H1 (cell line): Measurements from ENCODE around the gene ABCC6. TPM values are rescaled to one million over a fixed set of nuclear protein-coding genes. Genes with fewer than 3 reads are reported as not detected.

ENCODE experiments used
- CTCF ChIA-PET: fragments of 300-600 bp; sonication (Branson Sonifier 250); formaldehyde crosslinking; loops from one replicate; lab custom pipeline; 2021; ENCODE audit not compliant: partially characterized antibody; lab: Charles Lee
- POLR2A ChIA-PET: fragments of 300-600 bp; sonication (Branson Sonifier 250); formaldehyde crosslinking; loops from one replicate; lab custom pipeline; 2021; ENCODE audit warnings: inconsistent platforms; ENCODE audit not compliant: partially characterized antibody; lab: Charles Lee
- DNase-seq, 2 experiments: peaks; one replicate each; pipeline versions ENCODE4 v3.0.0 to v3.0.0-alpha.2; 2010 to 2022; ENCODE audit warnings: low spot score in 2 of 2, low read depth in 1 of 2, mixed read lengths in 1 of 2
- FAIRE-seq: peaks from 2 replicates; lab custom pipeline; 2011; peaks lifted over from hg19 to GRCh38; lab: Jason Lieb, UNC
- H2AFZ ChIP-seq: 2 replicates; pipeline ENCODE4 v1.8.1; 2012; ENCODE audit warnings: low read length, inconsistent platforms
- H2AK5ac ChIP-seq: 2 replicates; pipeline ENCODE4 v1.6.1; 2013; ENCODE audit warnings: low read depth, low read length
- H2BK120ac ChIP-seq: replicated peaks from 2 replicates; pipeline ENCODE3; 2013; ENCODE audit warnings: low read depth, low read length, inconsistent platforms
- H2BK12ac ChIP-seq: 2 replicates; pipeline ENCODE4 v1.6.1; 2013; ENCODE audit warnings: low read depth, low read length
- H2BK15ac ChIP-seq: 2 replicates; pipeline ENCODE4 v1.6.1; 2013; ENCODE audit warnings: low read length
- H2BK20ac ChIP-seq: 2 replicates; pipeline ENCODE4 v1.6.1; 2013; ENCODE audit warnings: low read length
- H2BK5ac ChIP-seq: 2 replicates; pipeline ENCODE4 v1.6.1; 2013; ENCODE audit warnings: low read depth, low read length
- H3K14ac ChIP-seq: 2 replicates; pipeline ENCODE4 v1.6.1; 2013; ENCODE audit warnings: inconsistent platforms; ENCODE audit not compliant: insufficient read length
- H3K18ac ChIP-seq: 2 replicates; pipeline ENCODE4 v1.6.1; 2013; ENCODE audit warnings: low read length; ENCODE audit errors: extremely low read depth
- H3K23ac ChIP-seq: 2 replicates; pipeline ENCODE4 v1.6.1; 2013; ENCODE audit warnings: inconsistent platforms; ENCODE audit not compliant: insufficient read length
- H3K23me2 ChIP-seq: 2 replicates; pipeline ENCODE4 v1.6.1; 2013; ENCODE audit warnings: low read depth, low read length
- H3K27ac ChIP-seq: 2 replicates; pipeline ENCODE4 v1.6.1; 2011; ENCODE audit warnings: low read depth, low read length, inconsistent platforms
- H3K27me3 ChIP-seq, 4 experiments: replicated peaks in 1 of 4; 1 replicate in 1 of 4; 2 replicates in 3 of 4; pipeline versions ENCODE4 v1.6.1 to v1.8.1; 2011 to 2013; ENCODE audit warnings: low read length in 3 of 4, mild to moderate bottlenecking in 3 of 4, inconsistent platforms in 2 of 4, mixed read lengths in 2 of 4, moderate library complexity in 1 of 4; ENCODE audit not compliant: control insufficient read depth in 3 of 4, insufficient read depth in 3 of 4; ENCODE audit errors: extremely low read depth in 1 of 4
- H3K36me3 ChIP-seq, 4 experiments: 2 replicates each; pipeline versions ENCODE4 v1.6.1 to v1.8.1; 2011 to 2013; ENCODE audit warnings: mild to moderate bottlenecking in 4 of 4, low read length in 3 of 4, moderate library complexity in 2 of 4, control low read depth in 1 of 4, inconsistent platforms in 1 of 4; ENCODE audit not compliant: insufficient read depth in 4 of 4, control insufficient read depth in 2 of 4
- H3K4ac ChIP-seq: replicated peaks from 2 replicates; pipeline ENCODE3; 2013; ENCODE audit warnings: low read length, low read depth, mixed read lengths, inconsistent platforms; ENCODE audit not compliant: insufficient read length
- H3K4me1 ChIP-seq, 4 experiments: replicated peaks in 1 of 4; 1 replicate in 1 of 4; 2 replicates in 3 of 4; pipeline versions ENCODE4 v1.6.1 to v1.8.1; 2011 to 2013; ENCODE audit warnings: low read length in 3 of 4, inconsistent platforms in 2 of 4, mixed read lengths in 1 of 4; ENCODE audit not compliant: insufficient read depth in 4 of 4, control insufficient read depth in 3 of 4
- H3K4me2 ChIP-seq, 2 experiments: 2 replicates each; pipeline versions ENCODE4 v1.6.1 to v1.8.1; 2011 to 2013; ENCODE audit warnings: low read depth in 2 of 2, low read length in 2 of 2, control low read depth in 1 of 2, inconsistent platforms in 1 of 2, mild to moderate bottlenecking in 1 of 2; ENCODE audit not compliant: insufficient read depth in 1 of 2
- H3K4me3 ChIP-seq, 4 experiments: fragments of 200-600, 300-600 bp in 1 of 4; sonication (generic), shearing (Covaris generic), sonication (Bioruptor Twin) in 1 of 4; 2 replicates each; pipeline versions ENCODE4 v1.5.1 to v1.8.1; 2011 to 2016; ENCODE audit warnings: low read length in 4 of 4, low read depth in 3 of 4, control low read depth in 2 of 4, inconsistent platforms in 2 of 4, mild to moderate bottlenecking in 2 of 4, mixed read lengths in 1 of 4, moderate library complexity in 1 of 4; ENCODE audit not compliant: insufficient read depth in 2 of 4; ENCODE audit errors: extremely low read depth in 1 of 4
- H3K56ac ChIP-seq: replicated peaks from 2 replicates; pipeline ENCODE3; 2013; ENCODE audit warnings: low read depth, mild to moderate bottlenecking, mixed read lengths, low read length, inconsistent platforms; ENCODE audit not compliant: insufficient read length
- H3K79me1 ChIP-seq: 2 replicates; pipeline ENCODE4 v1.6.1; 2013; ENCODE audit warnings: low read depth, low read length, control low read depth
- H3K79me2 ChIP-seq, 2 experiments: 2 replicates each; pipeline versions ENCODE4 v1.6.1 to v1.8.1; 2012 to 2013; ENCODE audit warnings: low read length in 2 of 2, mild to moderate bottlenecking in 2 of 2, inconsistent platforms in 1 of 2; ENCODE audit not compliant: insufficient read depth in 2 of 2, control insufficient read depth in 1 of 2
- H3K9ac ChIP-seq, 4 experiments: replicated peaks in 1 of 4; 1 replicate in 1 of 4; 2 replicates in 3 of 4; pipeline versions ENCODE4 v1.6.1 to v1.8.1; 2011 to 2013; ENCODE audit warnings: low read depth in 3 of 4, low read length in 3 of 4, control low read depth in 2 of 4, mild to moderate bottlenecking in 2 of 4, moderate library complexity in 2 of 4, inconsistent platforms in 1 of 4; ENCODE audit errors: extremely low read depth in 1 of 4
- H3K9me3 ChIP-seq, 2 experiments: 2 replicates each; pipeline versions ENCODE4 v1.6.1 to v1.8.1; 2012 to 2013; ENCODE audit warnings: mild to moderate bottlenecking in 2 of 2, moderate library complexity in 2 of 2, control low read depth in 1 of 2, inconsistent platforms in 1 of 2, low read depth in 1 of 2, low read length in 1 of 2, mixed read lengths in 1 of 2; ENCODE audit not compliant: insufficient read depth in 2 of 2
- H4K20me1 ChIP-seq, 2 experiments: replicated peaks in 1 of 2; 2 replicates each; pipeline versions ENCODE3 to v1.8.1; 2011 to 2013; ENCODE audit warnings: inconsistent platforms in 2 of 2, low read length in 2 of 2, mild to moderate bottlenecking in 1 of 2; ENCODE audit not compliant: insufficient read depth in 2 of 2, control insufficient read depth in 1 of 2
- H4K5ac ChIP-seq: 2 replicates; pipeline ENCODE4 v1.6.1; 2013; ENCODE audit warnings: low read length, low read depth, mixed read lengths, inconsistent platforms; ENCODE audit not compliant: insufficient read length
- H4K8ac ChIP-seq: 2 replicates; pipeline ENCODE4 v1.8.0; 2013; ENCODE audit warnings: mild to moderate bottlenecking, moderate library complexity, low read length, inconsistent platforms; ENCODE audit not compliant: insufficient read depth; ENCODE audit errors: extremely low read depth
- H4K91ac ChIP-seq: replicated peaks from 2 replicates; pipeline ENCODE3; 2013; ENCODE audit warnings: low read length, mixed read lengths, inconsistent platforms; ENCODE audit not compliant: insufficient read length
- JUND ChIP-seq: IDR thresholded peaks from 2 replicates; pipeline ENCODE4 v1.6.1; 2011; ENCODE audit warnings: mild to moderate bottlenecking, improper control_type of control experiment, low read length
- PHF8 ChIP-seq: fragments of 200-600 bp; sonication (generic); conservative IDR thresholded peaks from 2 replicates; pipeline ENCODE4 v1.7.1; 2012; ENCODE audit warnings: low read depth, mild to moderate bottlenecking, inconsistent platforms, low read length, moderate library complexity
- SAP30 ChIP-seq: fragments of 300-600 bp; sonication (generic); IDR thresholded peaks from 2 replicates; pipeline ENCODE4 v1.7.1; 2012; ENCODE audit warnings: low read length, moderate library complexity, mild to moderate bottlenecking, inconsistent platforms; ENCODE audit not compliant: insufficient read depth, insufficient replicate concordance
- TBP ChIP-seq: IDR thresholded peaks from 2 replicates; pipeline ENCODE4 v1.6.1; 2011; ENCODE audit warnings: low read depth, low read length, improper control_type of control experiment
- WGBS, 2 experiments: shearing (Covaris generic) in 1 of 2; methylation state at CpG; one replicate each; pipeline versions ENCODE4 v1.1.6 to v1.1.7; 2013 to 2015; ENCODE audit warnings: low lambda C conversion rate in 2 of 2, mixed read lengths in 2 of 2, inconsistent platforms in 1 of 2, low coverage in 1 of 2, missing lambda C conversion rate in 1 of 2; ENCODE audit not compliant: insufficient replicate concordance in 2 of 2, insufficient coverage in 1 of 2, insufficient read length in 1 of 2; ENCODE audit errors: extremely low coverage in 1 of 2, missing lambda C conversion rate in 1 of 2; 5-methylcytosine and 5-hydroxymethylcytosine counted together
- polyA plus RNA-seq, 7 experiments: library from polyadenylated mRNA; depleted of rRNA in 3 of 7; stranded (reverse) in 5 of 7; unstranded in 2 of 7; fragments of >200 nt in 5 of 7; fragments of 200-250 nt in 2 of 7; gene quantifications; 1 replicate in 5 of 7; 2 replicates in 1 of 7; 4 replicates in 1 of 7; pipeline versions ENCODE4 v1.2.1 to v1.2.3, GENCODE V29; 2011 to 2013; ENCODE audit warnings: missing spikeins in 2 of 7, mixed read lengths in 2 of 7
- total RNA-seq: library from RNA; stranded (reverse); fragmentation: NEBNext Ultra II Directional; extraction: Animal tissue kit (Norgen Biotek cat#: 25700); gene quantifications from 2 replicates; pipeline ENCODE4 v1.2.1, GENCODE V29; 2021

Gene ABCC6
- total and polyA plus RNA-seq, 2 of the 8 experiments (the other 6 are each of a cell fraction or from before 2014, with no cell fraction given) = 1.6 to 1.8 TPM

GRCh38 chr16:16133943-16134604, 89.2 kb downstream of the ABCC6 start:
- Histone ChIP-seq H3K27me3 (no peaks in the 10 kb centered on the region), H3K36me3 (peaks cover 23 to 82% (median 50%) of the 10 kb centered on the region in 4 experiments), H3K4ac (no peak overlapping the region), H2AK5ac (no peak overlapping the region), H3K9me3 (no peaks in the 10 kb centered on the region), H2AFZ (no peak overlapping the region), H3K4me1 (no peaks in the 10 kb centered on the region), H3K14ac (no peak overlapping the region), H2BK12ac (no peak overlapping the region), H4K5ac (no peak overlapping the region), H3K56ac (no peak overlapping the region), H2BK15ac (no peak overlapping the region), H3K18ac (no peak overlapping the region), H2BK20ac (no peak overlapping the region), H3K4me2 (no peak overlapping the region), H3K27ac (no peak overlapping the region), H3K79me2 (no peaks in the 10 kb centered on the region; a peak in 1 of 4 replicates), H4K91ac (no peak overlapping the region), H3K9ac (no peak overlapping the region), H3K4me3 (no peak overlapping the region), H3K23ac (no peak overlapping the region), H2BK120ac (no peak overlapping the region), H2BK5ac (no peak overlapping the region), H3K79me1 (no peaks in the 10 kb centered on the region), H4K20me1 (peaks cover 4% of the 10 kb centered on the region in 2 experiments), H3K23me2 (no peaks in the 10 kb centered on the region), H4K8ac (no peak overlapping the region; the same call in 1 of the 2 replicates)
- TF ChIP-seq SAP30 (no peak), JUND (no peak), PHF8 (no peak), TBP (no peak)
- CTCF ChIA-PET = no interaction called here
- WGBS, 2 experiments = 90% methylated on average over 21 of the region's 21 CpGs; no CpG with 5 or more reads in 1 of the 2 experiments
- DNase-seq (no peak), FAIRE-seq (no peak)
- POLR2A ChIA-PET = no interaction called here
